GM12874 (cell line): ENCODE data around the gene ROS1.

Experiments used
- TF ChIP-seq, protein P1 (sequence below): IDR thresholded peaks from 2 replicates; pipeline ENCODE4 v1.5.1; 2011; ENCODE audit warnings: low read depth, mild to moderate bottlenecking, control low read depth, low read length, moderate library complexity; ENCODE audit not compliant: insufficient read depth

Gene ROS1

DNA sequence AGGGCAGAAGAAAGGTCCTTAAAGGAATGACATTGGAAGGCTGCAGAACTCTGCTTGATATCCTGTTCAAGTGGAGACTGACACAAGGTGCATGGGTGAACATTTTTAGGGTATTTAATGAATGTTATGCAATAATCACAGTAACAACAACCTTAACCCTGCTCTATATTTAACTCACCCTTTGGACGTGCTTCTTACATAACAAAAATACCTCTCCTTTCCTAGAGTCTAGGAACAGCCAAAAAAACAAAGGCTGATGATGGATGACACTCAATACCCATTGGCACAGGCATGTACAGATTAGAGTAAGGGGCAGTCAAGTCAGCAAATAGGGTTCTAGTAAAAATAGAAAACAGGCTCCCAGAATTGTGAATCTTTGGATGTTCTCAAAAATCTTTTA lies 30.6 kb downstream of the ROS1 start:
- TF ChIP-seq, protein P1, sequence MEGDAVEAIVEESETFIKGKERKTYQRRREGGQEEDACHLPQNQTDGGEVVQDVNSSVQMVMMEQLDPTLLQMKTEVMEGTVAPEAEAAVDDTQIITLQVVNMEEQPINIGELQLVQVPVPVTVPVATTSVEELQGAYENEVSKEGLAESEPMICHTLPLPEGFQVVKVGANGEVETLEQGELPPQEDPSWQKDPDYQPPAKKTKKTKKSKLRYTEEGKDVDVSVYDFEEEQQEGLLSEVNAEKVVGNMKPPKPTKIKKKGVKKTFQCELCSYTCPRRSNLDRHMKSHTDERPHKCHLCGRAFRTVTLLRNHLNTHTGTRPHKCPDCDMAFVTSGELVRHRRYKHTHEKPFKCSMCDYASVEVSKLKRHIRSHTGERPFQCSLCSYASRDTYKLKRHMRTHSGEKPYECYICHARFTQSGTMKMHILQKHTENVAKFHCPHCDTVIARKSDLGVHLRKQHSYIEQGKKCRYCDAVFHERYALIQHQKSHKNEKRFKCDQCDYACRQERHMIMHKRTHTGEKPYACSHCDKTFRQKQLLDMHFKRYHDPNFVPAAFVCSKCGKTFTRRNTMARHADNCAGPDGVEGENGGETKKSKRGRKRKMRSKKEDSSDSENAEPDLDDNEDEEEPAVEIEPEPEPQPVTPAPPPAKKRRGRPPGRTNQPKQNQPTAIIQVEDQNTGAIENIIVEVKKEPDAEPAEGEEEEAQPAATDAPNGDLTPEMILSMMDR, result no peak

- TF ChIP-seq, protein P1, result no peak
Measured at GRCh38 chr6:117393045-117393444, 32.7 kb downstream of the ROS1 start.

DNA sequence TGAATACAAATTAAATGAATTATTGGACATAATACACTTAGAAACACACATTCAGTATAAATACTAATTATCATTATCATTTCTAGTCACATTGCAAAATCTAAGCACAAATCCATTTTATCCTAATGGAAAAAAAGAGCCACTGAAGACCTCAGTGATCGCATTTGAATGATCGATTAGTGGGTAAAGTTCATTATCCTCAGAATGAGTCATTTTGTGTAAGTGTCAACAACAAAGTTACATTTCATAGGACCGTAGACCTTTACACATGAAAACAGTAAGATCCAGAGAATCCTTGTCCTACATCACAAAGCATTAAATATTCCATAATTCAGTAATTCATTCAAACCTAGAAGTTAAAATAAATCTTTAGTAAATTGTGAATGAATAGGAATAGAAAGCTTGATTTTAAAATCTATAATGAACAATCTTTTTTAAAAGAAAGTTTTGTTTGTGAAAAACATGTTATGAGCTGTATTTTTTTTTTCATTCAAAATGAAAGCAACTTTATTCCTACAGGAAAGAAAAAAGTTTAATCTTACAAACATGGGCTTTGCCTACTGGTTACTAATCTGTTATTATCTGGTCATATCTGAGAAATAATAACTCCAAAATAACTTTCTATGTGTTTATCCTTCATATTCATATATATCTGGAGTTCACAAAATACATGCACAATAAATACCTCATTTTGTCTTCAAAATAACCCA lies 33.7 kb downstream of the ROS1 start:
- TF ChIP-seq, protein P1, result no peak

GRCh38 chr6:117389227-117390057 lies 36.3 kb downstream of the ROS1 start:
- TF ChIP-seq, protein P1, result no peak

DNA sequence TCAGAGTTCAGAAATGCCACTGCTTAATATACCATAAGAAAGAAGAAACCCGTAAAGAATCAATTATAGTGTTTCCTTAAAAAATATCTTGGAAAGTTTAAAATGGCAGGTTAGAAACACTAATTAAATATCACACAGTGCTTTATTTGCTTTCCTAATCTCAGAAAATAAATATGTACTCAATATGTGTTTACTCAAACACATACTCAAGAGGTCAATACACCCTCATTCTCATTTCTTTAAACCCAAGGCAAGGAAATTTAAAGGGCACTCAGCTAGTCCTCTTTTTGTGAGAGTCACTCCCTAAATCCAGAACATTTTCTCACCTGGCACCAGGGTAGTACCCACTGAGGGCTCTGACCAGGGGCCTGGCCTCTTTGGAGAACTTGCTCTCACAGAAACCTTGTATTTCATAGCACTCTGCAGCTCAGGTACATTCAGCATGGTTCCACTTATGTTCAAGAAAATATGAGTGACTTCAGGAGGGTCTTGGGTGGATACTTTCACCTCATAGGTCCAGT lies 38.2 kb downstream of the ROS1 start:
- TF ChIP-seq, protein P1, result no peak

- TF ChIP-seq, protein P1, result no peak
Measured at GRCh38 chr6:117384659-117385058, 41.1 kb downstream of the ROS1 start.

GRCh38 chr6:117381749-117382148 lies 44.0 kb downstream of the ROS1 start:
- TF ChIP-seq, protein P1, result no peak
